ENCODE results near the gene MGME1.
A peak's percentile ranks its signal among the peaks of the same experiment; 100 is the strongest.

The MGME1 gene

DNA sequence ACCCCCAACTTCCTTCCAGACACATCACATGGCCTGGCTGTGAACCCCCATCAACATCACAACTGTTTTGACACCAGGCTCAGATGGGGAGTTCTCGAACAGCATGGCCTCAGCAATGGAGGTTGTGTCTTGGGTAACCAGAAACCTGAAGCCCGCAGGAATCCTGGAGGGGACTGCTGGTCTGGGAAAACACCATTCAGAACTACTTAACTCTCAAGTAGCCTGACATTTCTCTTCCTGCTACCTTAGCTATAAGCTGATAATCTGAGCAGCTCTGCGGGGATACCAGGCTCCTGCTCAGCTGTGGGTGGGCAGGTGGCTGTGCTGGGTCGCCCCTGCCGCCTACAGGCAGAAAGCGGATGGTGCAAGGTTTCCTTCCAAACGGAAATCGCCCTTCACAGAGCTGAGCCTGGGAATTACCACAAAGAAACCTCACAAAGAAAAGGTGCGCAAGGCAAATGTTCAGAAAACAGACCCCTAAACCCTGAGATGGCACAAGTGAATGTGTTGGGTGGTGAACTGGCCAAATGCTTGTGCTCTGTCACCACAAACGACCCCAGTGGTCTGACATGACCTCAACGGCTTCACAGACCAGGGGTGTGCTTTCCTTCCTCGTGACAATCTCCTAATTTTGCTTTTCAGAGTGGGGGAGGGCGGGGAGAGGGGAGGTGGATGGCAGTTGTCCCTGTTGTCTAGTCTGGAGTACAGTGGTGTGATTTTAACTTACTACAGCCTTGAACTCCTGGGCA is 29.8 kb upstream of the MGME1 start:
- Mint-ChIP-seq H3K9me3 (no peaks in the 10 kb centered on the region), H3K4me1 (peaks cover 65% of the 10 kb centered on the region), H3K27ac (peak overlapping the region; percentile 72), H3K4me3 (no peak overlapping the region), H3K27me3 (ENCODE audit: low read depth, poor library complexity) (no peaks in the 10 kb centered on the region), H3K36me3 (ENCODE audit: low read depth) (peaks cover 29% of the 10 kb centered on the region)
- peak; percentile 75 for DNase-seq
- peak; percentile 93 for TF ChIP-seq CTCF (IDR thresholded peaks at IDR 0.05)

- Mint-ChIP-seq H3K4me3 (no peak overlapping the region), H3K27ac (peak overlapping the region; percentile 92), H3K9me3 (no peaks in the 10 kb centered on the region), H3K27me3 (ENCODE audit: low read depth, poor library complexity) (no peaks in the 10 kb centered on the region), H3K36me3 (ENCODE audit: low read depth) (peaks cover 32% of the 10 kb centered on the region), H3K4me1 (peaks cover 58% of the 10 kb centered on the region)
- TF ChIP-seq CTCF (IDR thresholded peaks at IDR 0.05): no peak
- no peak for DNase-seq
Measured at GRCh38 chr20:17939622-17940223, 29.1 kb upstream of the MGME1 start.

DNA sequence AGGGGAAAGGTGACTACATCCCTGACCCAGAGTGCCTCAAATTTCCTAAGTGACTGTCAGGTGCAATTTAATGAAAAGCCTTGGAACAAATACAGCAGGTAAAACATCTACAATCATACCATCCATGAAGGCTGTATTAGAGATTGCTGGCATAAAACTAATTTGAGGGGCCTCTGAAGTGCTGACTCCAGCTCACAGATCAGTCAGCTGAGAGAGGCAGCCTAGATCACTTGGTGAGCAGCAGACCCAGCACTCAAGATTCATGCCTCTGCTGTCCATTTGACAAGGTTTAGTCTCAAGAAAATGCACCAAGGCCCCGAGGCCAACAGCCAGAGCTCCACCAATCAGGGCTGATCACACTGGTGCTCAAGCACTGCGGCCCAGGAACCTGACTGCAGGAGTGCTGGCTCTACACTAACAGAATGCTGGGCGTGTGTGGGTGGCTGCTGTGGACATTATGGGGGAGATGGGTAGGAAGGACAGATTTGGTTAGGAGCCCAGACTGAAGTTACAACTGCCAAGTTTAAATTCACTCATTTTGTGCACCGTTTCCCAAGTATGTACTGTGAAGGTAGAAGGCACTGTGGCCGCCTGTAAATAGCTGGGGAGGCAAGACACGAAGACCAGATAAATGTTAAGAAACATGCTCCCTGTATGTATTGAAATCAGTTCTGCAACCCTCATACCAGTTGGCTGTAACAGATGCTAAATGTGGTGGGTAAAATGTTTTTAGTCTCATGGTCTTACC is 28.4 kb upstream of the MGME1 start:
- Mint-ChIP-seq H3K36me3 (ENCODE audit: low read depth) (peaks cover 39% of the 10 kb centered on the region), H3K4me3 (no peak overlapping the region), H3K9me3 (no peaks in the 10 kb centered on the region), H3K4me1 (peaks cover 51% of the 10 kb centered on the region), H3K27me3 (ENCODE audit: low read depth, poor library complexity) (no peaks in the 10 kb centered on the region), H3K27ac (peak overlapping the region; percentile 92)
- DNase-seq: no peak
- no peak for TF ChIP-seq CTCF (IDR thresholded peaks at IDR 0.05)

GRCh38 chr20:17941087-17941825 is 27.6 kb upstream of the MGME1 start:
- DNase-seq: no peak
- H3K27ac Mint-ChIP-seq: peak overlapping the region; percentile 92
- no peaks in the 10 kb centered on the region for H3K9me3 Mint-ChIP-seq
- peaks cover 47% of the 10 kb centered on the region for H3K36me3 Mint-ChIP-seq (ENCODE audit: low read depth)
- H3K4me1 Mint-ChIP-seq: peaks cover 45% of the 10 kb centered on the region
- H3K4me3 Mint-ChIP-seq: no peak overlapping the region
- no peak for TF ChIP-seq CTCF (IDR thresholded peaks at IDR 0.05)
- H3K27me3 Mint-ChIP-seq (ENCODE audit: low read depth, poor library complexity): no peaks in the 10 kb centered on the region

DNA sequence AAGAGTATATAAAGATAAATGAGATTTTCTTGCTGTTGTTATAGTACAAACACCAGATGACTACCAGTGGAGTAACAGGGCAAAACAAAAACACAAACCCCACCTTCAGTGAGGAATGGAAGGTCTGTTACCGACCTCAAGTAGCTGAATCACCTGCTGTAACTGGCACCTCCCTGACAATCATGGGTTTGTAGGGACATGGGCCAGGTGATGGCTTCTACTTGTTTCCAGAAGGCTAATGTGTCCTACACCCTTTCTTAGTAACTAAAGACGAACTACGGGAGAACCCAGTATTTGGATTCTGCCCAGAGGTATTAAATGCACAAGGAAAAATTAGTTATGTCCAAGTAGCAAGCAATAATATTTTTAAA is 27.0 kb upstream of the MGME1 start:
- no peak for DNase-seq
- Mint-ChIP-seq H3K27ac (no peak overlapping the region), H3K27me3 (ENCODE audit: low read depth, poor library complexity) (no peaks in the 10 kb centered on the region), H3K4me3 (no peak overlapping the region), H3K36me3 (ENCODE audit: low read depth) (peaks cover 53% of the 10 kb centered on the region), H3K9me3 (no peaks in the 10 kb centered on the region), H3K4me1 (peaks cover 39% of the 10 kb centered on the region)
- TF ChIP-seq CTCF (IDR thresholded peaks at IDR 0.05): no peak

Data from nephron progenitor cell (in vitro differentiated cells).